T-helper 2 cell treated with Interferon-gamma antibody and Interleukin-4, amounts not matched to agents 5 μg/mL and 100 μg/mL, for 36 hours (primary cell): ENCODE measurements around the gene TEC.

Experiments
- DNase-seq: peaks from one replicate; pipeline ENCODE4 v3.0.0; 2021; ENCODE audit warnings: low spot score
- H3K27ac Mint-ChIP-seq: one replicate; pipeline ENCODE4 v1.8.0; 2021; ENCODE audit warnings: mild to moderate bottlenecking, mixed read lengths
- H3K27me3 Mint-ChIP-seq: one replicate; pipeline ENCODE4 v1.8.0; 2021; ENCODE audit warnings: low read depth, mixed read lengths
- H3K36me3 Mint-ChIP-seq: one replicate; pipeline ENCODE4 v1.8.0; 2021; ENCODE audit warnings: low read depth, mixed read lengths
- H3K4me1 Mint-ChIP-seq: one replicate; pipeline ENCODE4 v1.8.0; 2021; ENCODE audit warnings: low read depth, mixed read lengths
- H3K4me3 Mint-ChIP-seq: one replicate; pipeline ENCODE4 v1.8.0; 2022; ENCODE audit warnings: mild to moderate bottlenecking, moderate library complexity, mixed read lengths
- H3K9me3 Mint-ChIP-seq: one replicate; pipeline ENCODE4 v1.8.0; 2021; ENCODE audit warnings: mixed read lengths

The TEC gene

DNA sequence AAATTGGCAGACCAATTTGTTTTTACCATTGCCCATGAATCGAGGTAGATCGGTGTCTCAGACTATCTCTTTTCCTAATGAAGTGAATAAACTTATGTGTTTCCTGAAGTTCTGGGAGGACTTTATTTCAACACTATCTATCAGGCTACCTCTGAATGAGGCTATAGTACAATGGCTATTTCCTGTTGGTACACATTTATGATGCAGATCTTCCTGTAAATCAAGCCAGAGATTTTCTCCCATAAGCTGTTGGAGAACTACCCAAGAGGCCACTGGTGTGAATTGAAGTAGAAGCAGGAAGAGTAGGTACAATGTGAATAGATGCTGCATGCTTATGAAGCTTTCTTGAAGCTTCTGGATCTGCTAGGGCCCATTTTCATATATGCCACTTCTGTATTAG is 151.6 kb downstream of the TEC start:
- Mint-ChIP-seq H3K27ac (no peak overlapping the region), H3K4me3 (no peak overlapping the region), H3K36me3 (no peaks in the 10 kb centered on the region), H3K9me3 (no peaks in the 10 kb centered on the region), H3K4me1 (peaks cover 8% of the 10 kb centered on the region), H3K27me3 (no peaks in the 10 kb centered on the region)
- no peak for DNase-seq

DNA sequence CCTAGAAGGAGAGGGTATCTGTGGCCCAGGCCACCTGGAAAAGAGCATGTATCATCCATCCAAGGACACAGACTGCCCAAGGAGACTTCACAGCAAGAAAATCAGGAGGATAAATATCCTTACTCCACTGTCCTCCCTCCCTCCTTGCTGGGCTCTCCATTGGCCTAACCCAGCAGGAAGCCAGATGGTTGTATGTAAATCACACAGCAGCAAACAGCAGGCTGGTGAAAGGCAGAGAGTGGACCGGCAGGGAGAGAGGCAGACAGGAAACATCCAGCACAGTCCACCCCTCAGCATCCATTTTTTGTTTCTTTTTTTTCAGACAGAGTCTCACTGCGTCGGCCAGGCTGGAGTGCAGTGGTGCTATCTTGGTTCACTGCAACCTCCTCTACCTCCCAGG is 153.1 kb downstream of the TEC start:
- Mint-ChIP-seq H3K4me1 (peaks cover 12% of the 10 kb centered on the region), H3K36me3 (no peaks in the 10 kb centered on the region), H3K9me3 (no peaks in the 10 kb centered on the region), H3K27ac (no peak overlapping the region), H3K4me3 (no peak overlapping the region), H3K27me3 (no peaks in the 10 kb centered on the region)
- no peak for DNase-seq

- peaks cover 14% of the 10 kb centered on the region for H3K4me1 Mint-ChIP-seq
- H3K27me3 Mint-ChIP-seq = no peaks in the 10 kb centered on the region
- no peaks in the 10 kb centered on the region for H3K36me3 Mint-ChIP-seq
- no peak for DNase-seq
- H3K4me3 Mint-ChIP-seq = no peak overlapping the region
- no peak overlapping the region for H3K27ac Mint-ChIP-seq
- H3K9me3 Mint-ChIP-seq = no peaks in the 10 kb centered on the region
Measured at GRCh38 chr4:48114412-48114811, 155.2 kb downstream of the TEC start.

- Mint-ChIP-seq H3K4me1 (peaks cover 6% of the 10 kb centered on the region), H3K4me3 (no peak overlapping the region), H3K36me3 (no peaks in the 10 kb centered on the region), H3K27me3 (no peaks in the 10 kb centered on the region), H3K9me3 (no peaks in the 10 kb centered on the region), H3K27ac (no peak overlapping the region)
- DNase-seq = no peak
Measured at GRCh38 chr4:48112017-48112667, 157.5 kb downstream of the TEC start.

DNA sequence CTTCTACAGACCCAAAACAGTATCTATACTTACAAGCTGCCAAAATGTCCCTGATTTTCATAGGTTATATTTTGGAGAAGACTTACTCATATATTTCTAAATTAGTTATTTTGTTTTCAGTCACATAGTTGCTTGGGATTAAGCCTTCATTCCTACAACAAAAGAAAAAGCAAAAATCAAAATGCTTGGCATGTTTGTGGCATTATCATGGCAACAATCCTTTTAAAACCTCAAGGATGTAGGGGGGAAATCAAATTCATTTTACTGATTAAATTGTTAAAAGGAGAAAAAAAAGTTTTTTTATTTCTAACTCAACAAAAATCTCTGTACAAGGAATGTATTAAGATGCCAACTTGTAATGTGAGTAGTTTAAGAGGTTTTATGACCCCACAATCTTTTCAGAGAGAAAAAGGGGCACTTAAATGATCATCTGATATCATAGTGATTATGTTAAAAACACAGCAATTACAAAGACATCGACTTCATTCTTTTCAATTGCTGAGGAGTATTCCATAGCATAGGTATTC is 159.1 kb downstream of the TEC start:
- Mint-ChIP-seq H3K27ac (no peak overlapping the region), H3K9me3 (no peaks in the 10 kb centered on the region), H3K36me3 (no peaks in the 10 kb centered on the region), H3K27me3 (no peaks in the 10 kb centered on the region), H3K4me1 (peaks cover 8% of the 10 kb centered on the region), H3K4me3 (no peak overlapping the region)
- DNase-seq = no peak

DNA sequence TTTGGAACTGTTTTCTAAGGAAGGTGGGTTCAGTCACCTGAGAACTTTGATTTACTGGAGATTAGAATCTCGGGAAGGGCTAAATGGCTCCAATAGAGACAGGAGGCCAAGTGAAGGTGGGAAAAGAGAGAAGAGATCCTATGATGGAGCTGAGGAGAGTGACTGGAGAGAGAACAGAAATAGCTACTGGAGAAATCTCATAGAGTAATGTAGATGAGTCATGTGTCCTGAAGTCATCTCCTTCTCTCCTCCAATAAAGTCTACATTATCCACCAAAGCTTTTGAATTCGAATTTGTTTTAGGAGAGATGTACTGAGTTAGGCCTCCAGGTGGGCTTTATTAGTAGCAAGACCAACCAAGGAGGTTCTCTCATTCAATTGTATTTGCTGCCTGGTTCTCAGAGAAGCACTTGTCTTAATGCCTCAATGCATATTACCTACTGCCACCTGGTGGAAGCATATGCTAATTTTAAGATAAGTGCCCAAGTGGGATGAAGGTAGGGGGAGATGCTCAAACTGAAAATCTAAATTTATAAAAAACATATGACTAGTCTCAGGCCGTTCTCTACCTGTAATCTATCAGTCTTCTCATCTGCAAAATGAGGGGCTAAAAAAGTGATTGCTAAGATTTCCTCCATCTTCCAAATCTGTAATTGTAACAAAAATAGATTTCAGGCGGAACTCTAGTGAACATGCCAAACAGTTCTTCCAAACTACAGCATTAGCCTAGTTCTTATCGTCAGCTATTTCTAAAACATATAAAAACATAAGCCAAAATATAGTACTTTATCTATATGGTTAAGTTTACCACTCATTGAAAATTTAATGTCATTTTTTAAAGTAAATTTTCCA is 160.0 kb downstream of the TEC start:
- Mint-ChIP-seq H3K4me1 (peaks cover 10% of the 10 kb centered on the region), H3K27me3 (no peaks in the 10 kb centered on the region), H3K27ac (no peak overlapping the region), H3K36me3 (peaks cover 2% of the 10 kb centered on the region), H3K4me3 (no peak overlapping the region), H3K9me3 (no peaks in the 10 kb centered on the region)
- no peak for DNase-seq

DNA sequence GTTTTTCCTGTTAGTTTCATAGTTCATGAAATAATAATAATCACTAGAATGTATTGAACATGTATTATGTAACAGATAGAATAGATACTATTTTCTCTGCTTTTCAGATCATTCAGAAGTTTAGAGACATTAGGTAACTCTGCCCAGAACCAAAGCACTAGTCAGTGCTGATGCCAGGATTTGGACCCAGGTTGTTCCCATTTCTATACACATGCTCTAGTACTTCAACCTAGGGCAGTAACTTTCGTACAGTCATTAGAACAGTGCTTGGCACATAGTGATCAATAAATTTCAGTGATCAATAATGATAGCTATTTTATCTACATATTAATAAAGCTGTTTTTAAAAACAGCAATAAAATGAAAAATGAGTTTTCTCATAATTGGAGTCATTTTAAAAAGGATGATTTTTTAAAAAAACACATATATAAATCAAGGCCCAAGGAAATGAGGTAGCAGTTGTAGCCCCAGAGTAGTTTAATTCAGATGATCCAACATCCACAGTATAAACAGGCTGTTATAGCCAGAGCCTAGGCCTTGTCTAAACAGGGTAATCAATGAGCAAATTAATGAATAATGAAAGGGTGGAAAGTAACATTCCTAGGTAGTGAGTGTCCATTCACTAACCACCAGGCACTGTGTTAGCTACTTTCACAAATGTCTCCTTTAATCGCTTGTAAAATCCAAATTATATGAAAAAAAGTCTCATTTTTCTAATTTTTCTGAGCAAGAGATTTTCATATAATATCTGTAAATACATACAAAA is 161.1 kb downstream of the TEC start:
- Mint-ChIP-seq H3K27ac (no peak overlapping the region), H3K4me1 (peaks cover 14% of the 10 kb centered on the region), H3K9me3 (no peaks in the 10 kb centered on the region), H3K4me3 (no peak overlapping the region), H3K36me3 (peaks cover 5% of the 10 kb centered on the region), H3K27me3 (no peaks in the 10 kb centered on the region)
- no peak for DNase-seq

DNA sequence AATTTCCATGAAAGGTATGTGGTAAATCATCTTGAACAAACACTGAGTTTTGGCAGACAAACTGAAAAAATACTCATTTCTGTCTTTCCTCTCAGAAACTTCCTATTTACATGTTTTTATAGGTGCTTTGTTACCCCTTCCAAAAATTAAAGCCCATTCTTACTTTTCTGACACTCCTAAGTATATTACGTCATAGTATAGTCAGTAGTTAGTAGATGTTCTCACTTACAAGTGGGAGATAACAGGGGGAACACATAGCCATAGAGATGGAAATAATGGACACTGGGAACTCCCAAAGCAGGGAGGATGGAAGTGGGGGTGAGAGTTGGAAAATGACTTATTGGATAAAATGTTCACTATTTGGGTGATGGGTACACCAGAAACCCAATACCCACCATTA is 164.4 kb downstream of the TEC start:
- no peak for DNase-seq
- Mint-ChIP-seq H3K27me3 (no peaks in the 10 kb centered on the region), H3K4me1 (peaks cover 16% of the 10 kb centered on the region), H3K36me3 (peaks cover 8% of the 10 kb centered on the region), H3K27ac (no peak overlapping the region), H3K4me3 (no peak overlapping the region), H3K9me3 (no peaks in the 10 kb centered on the region)

DNA sequence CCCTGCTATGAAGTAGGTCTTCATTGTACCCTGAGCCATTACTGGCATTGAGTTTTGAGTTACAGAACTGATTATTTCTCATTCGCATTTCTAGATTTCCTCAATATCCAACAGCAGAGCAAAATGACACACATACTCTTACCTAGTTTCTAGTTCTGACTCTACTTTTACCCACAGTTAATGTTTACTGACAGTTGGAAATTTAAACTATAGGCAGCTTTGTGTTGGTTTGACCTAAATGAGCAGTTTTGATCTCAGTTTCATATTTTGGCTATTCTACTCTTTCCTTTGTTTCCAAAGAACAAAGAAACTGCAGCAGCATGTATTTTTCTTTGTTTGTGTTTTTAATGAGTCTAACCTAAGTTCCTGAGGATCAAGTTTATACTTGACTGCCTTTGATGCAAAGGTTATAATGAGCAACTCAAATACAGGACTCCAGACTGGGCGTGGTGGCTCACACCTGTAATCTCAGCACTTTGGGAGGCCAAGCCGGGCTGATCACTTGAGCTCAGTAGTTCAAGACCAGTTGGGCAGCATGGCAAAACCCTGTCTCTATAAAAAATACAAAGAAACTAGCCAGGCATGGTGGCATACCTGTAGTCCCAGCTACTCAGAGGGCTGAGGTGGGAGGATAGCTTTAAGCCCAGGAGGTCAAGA is 166.0 kb downstream of the TEC start:
- H3K27me3 Mint-ChIP-seq = no peaks in the 10 kb centered on the region
- H3K4me3 Mint-ChIP-seq = no peak overlapping the region
- H3K4me1 Mint-ChIP-seq = peaks cover 13% of the 10 kb centered on the region
- H3K36me3 Mint-ChIP-seq = peaks cover 8% of the 10 kb centered on the region
- no peaks in the 10 kb centered on the region for H3K9me3 Mint-ChIP-seq
- DNase-seq = no peak
- peak overlapping the region; percentile 24 for H3K27ac Mint-ChIP-seq

GRCh38 chr4:48102303-48102702 is 167.3 kb downstream of the TEC start:
- H3K4me1 Mint-ChIP-seq = peaks cover 13% of the 10 kb centered on the region
- H3K9me3 Mint-ChIP-seq = no peaks in the 10 kb centered on the region
- no peak for DNase-seq
- no peak overlapping the region for H3K27ac Mint-ChIP-seq
- H3K36me3 Mint-ChIP-seq = peaks cover 8% of the 10 kb centered on the region
- H3K27me3 Mint-ChIP-seq = no peaks in the 10 kb centered on the region
- H3K4me3 Mint-ChIP-seq = no peak overlapping the region

GRCh38 chr4:48100256-48100655 is 169.4 kb downstream of the TEC start:
- Mint-ChIP-seq H3K27ac (no peak overlapping the region), H3K4me1 (peaks cover 10% of the 10 kb centered on the region), H3K27me3 (no peaks in the 10 kb centered on the region), H3K36me3 (peaks cover 7% of the 10 kb centered on the region), H3K4me3 (no peak overlapping the region), H3K9me3 (no peaks in the 10 kb centered on the region)
- DNase-seq = no peak

DNA sequence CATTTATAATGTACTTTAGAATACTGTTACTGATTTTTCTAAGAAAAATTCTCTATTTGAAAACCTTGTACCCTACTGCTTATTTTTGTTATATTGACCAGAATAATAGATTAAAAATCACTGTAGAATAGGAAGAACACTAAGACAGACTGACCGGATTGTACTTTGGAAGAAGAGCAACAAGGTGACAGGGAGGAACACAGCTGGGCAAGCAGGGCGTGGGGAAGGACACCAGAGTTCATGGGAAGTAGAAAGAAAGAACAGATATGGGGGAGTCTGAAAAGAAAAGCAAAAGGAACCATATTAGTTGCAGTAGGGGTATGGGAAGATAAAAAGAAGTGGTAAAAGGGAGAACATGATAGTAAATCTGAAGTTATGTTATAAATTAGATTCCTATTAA is 174.2 kb downstream of the TEC start:
- Mint-ChIP-seq H3K27ac (no peak overlapping the region), H3K36me3 (no peaks in the 10 kb centered on the region), H3K27me3 (no peaks in the 10 kb centered on the region), H3K4me3 (no peak overlapping the region), H3K9me3 (no peaks in the 10 kb centered on the region), H3K4me1 (peaks cover 12% of the 10 kb centered on the region)
- no peak for DNase-seq

DNA sequence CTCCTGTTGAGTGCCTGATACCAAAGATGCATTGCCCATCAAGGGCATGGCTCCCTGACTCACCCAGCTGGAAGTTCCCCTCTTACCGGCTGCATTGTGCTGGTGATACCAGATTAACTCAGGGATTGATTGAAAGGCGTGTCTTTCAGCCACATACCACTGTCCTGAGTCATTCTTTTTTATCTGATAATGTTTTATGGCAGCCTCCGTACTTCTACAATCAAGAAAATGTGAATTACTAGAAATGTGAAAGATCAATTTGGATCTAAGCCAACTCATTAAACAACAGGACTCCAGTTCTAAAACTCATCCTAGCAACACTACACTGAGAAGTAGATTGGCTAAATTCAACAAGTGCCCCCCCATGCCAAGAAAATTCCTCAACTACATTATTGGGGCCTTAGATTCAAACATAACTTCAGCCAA is 175.6 kb downstream of the TEC start:
- Mint-ChIP-seq H3K4me1 (peaks cover 12% of the 10 kb centered on the region), H3K4me3 (no peak overlapping the region), H3K36me3 (no peaks in the 10 kb centered on the region), H3K27me3 (no peaks in the 10 kb centered on the region), H3K27ac (no peak overlapping the region), H3K9me3 (no peaks in the 10 kb centered on the region)
- peak; percentile 75 for DNase-seq
